Inferior parietal cortex (tissue), 1 donor: ENCODE measurements around the gene S1PR1.

Experiments used
- DNase-seq: peaks from one replicate; pipeline ENCODE4 v3.0.0-alpha.2; 2016; ENCODE audit errors: extremely low spot score

S1PR1 gene

GRCh38 chr1:101245246-101245927, 8.6 kb downstream of the S1PR1 start:
- no peak for DNase-seq

DNA sequence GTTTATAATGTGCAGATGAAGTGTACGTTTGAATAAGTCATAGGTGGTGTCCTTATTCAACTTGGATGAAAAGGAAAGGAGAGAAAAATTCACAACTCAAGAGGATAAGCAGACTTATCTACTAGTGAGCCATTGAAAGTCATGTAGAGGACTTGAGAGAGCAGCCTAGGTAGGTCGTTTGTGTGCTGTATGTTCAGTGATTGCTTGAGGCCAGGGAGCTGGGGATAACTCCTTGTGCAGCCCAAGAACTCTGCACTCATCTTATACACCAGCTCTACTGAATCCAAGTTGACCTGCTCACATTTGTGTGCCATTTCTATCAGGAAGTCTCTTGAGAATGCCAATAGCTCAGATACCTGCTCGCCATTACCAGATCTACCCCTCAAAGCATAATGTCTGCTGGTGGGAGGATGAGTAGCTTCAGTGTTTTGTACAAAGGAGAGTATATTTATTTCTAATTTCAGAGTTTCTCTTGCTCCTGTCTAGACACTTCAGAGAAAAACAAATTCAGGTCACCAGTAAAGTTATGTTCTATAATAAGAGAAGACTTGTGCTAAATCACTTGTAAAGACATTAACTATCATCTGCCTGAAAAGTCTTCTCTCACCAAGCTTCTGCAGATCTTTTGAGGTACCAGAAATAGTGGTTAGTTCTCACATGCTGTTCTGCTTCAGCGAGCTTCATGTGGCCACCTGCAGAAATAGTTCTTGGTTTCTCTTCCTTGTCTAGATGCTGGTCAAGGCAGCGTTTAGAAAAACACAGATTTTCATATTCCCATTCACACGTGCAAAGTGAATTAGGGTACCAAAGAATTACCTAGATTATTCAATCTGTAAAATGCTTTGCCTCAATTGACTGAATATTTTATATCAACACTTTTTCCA, 10.8 kb downstream of the S1PR1 start:
- DNase-seq = no peak

- no peak for DNase-seq
Measured at GRCh38 chr1:101250222-101250621, 13.4 kb downstream of the S1PR1 start.

GRCh38 chr1:101250656-101251272, 13.9 kb downstream of the S1PR1 start:
- no peak for DNase-seq

DNA sequence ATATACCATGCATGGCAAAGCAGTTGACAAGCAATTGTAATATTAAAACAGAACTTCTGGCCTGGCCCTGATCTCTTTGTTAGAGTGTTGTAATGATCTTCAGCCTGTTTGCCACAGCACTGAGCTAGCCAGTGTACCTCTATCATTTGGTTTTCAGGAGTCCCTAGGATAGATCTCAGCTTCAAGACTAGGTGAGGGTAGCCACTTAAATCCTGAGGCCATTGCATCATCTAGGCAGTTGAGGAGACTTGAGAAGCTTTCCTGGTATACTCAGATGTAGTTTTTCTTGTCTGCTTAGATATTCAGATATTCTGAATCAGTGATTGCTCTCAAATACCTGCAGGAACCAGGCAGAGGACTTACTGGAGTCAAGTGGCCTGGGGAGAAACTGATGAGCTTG, 14.7 kb downstream of the S1PR1 start:
- DNase-seq = no peak

GRCh38 chr1:101253976-101254674, 17.3 kb downstream of the S1PR1 start:
- no peak for DNase-seq

GRCh38 chr1:101257500-101258325, 20.9 kb downstream of the S1PR1 start:
- peak; percentile 45 for DNase-seq

GRCh38 chr1:101259744-101260148, 22.9 kb downstream of the S1PR1 start:
- no peak for DNase-seq

DNA sequence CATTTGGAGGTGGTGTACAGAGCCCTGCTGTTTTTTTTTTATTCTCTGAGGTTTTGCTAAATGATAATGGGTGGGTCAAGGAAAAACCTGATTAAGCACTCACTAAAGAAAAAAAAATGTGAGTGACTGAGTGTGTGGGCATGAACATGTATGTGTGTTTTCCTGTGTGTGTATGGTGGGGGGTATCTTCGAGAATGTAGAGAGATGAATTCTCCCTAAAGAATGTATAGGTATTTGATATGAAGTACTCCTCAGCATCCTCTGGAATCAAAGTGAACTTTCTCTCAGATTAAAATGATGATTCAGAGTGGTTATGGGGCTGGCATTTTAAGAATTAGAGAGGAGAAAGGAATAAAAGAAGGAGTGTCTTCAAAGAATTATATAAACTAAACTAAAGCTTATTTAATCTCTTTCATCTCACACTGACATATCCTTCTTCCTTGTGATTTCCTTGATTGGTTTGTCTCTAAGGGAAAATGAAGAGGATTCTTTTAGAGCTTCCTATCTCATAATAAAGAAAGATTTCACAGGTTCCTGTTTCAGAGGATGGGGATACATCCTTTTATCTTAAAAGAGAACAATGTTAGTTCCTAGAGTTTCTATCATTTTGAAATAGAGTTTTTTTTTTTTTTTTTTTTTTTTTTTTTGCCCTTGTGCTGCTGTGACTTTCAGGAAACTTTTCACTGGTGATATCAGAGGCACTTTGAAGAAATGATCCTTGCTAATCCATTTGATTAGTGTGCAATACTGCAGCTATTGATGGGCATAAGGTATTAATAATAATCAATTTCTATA, 23.9 kb downstream of the S1PR1 start:
- no peak for DNase-seq

DNA sequence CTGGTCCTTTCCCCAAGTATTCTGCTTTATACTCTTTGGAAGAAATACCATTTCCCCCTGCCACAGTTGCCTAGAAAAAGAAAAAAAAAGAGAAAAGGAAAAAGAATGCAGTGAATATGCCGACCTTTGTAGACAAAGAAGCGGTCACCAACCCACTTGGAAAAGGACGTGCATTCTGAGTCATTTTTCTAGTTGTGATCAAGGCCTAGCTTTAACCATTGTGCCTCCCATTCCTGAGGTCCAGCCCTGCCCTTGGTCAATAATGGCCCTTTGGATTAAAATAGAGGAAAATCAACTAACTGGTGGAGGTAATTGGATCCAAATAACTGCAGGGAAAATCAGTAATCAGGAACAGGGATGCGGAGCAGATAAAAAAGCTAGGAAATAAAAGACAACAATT, 24.8 kb downstream of the S1PR1 start:
- DNase-seq = no peak

GRCh38 chr1:101262060-101262459, 25.2 kb downstream of the S1PR1 start:
- no peak for DNase-seq

DNA sequence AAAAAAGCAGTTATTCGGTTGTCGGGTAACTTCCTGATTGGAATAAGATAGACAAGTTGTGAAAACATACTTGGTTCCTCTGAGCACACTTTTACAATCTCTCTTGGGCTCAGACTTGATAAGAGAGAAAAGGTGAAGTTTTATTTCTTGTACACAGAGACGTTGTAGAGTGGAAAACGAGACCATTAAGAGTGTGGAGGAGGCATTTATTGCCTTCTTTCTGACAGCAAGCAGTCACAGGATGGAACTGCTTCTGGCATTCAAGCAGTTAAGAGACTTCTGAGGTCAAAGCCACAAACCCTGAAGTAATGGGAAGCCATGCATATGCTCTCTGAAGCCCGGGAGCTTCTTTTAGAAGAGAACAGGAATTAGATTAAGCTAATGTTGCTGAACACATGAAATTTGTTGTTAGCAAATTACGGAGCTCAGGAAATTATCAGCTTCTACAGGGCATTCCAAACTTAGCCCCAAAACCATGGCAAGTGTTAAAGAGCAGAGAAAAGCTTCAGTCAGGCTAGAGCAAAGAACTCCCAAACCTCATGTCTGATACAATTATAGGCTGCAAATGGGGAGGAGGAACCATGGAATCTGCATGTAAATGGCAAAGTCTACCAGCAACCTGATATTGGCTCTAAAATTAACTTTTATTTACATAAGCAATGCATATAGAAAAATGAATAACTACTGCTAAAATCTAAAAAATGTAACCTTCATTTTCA, 26.0 kb downstream of the S1PR1 start:
- DNase-seq = no peak

GRCh38 chr1:101264697-101265096, 27.9 kb downstream of the S1PR1 start:
- DNase-seq = no peak

DNA sequence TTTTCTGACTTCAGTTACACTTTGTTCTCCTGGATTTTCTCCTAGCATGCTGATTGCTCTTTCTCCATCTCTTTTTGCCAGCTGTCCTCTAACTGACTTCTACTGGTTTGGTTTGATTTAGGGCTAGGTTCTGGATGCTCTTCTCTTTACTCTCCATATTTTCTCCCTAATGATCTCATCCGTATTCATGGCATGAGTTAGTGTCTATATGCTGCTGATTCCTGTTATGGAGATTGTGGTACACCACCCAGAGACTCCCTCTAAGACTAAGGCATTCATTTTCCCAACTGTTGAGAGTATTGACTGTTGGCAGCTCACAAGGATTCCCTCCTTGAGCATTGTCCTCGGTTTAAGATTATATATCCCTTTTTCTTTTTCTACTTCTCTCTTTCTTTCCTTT, 28.9 kb downstream of the S1PR1 start:
- no peak for DNase-seq

GRCh38 chr1:101267082-101267481, 30.3 kb downstream of the S1PR1 start:
- no peak for DNase-seq

- DNase-seq = no peak
Measured at GRCh38 chr1:101268893-101269292, 32.1 kb downstream of the S1PR1 start.

- DNase-seq = no peak
Measured at GRCh38 chr1:101275672-101276071, 38.9 kb downstream of the S1PR1 start.

- DNase-seq = no peak
Measured at GRCh38 chr1:101276818-101277217, 40.0 kb downstream of the S1PR1 start.

GRCh38 chr1:101278238-101278637, 41.4 kb downstream of the S1PR1 start:
- DNase-seq = no peak

DNA sequence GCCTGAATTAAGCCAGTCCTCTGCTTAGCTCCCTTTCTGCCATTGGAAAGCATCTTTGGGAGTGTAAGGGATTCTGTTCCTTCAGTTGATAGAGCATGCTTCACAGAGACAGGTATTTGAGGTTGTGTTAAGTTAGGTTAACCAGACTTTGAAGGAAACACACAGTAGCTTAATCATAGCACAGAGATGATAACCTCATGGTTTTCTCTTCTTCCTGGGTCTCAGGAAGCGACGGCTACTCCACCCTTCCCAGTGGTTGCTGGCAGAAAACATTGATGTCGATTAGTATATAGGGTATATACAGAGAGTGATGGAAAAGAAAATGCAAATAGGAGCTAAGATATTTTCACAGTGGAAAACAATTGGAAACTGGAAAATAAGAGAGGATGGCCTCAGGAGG, 42.0 kb downstream of the S1PR1 start:
- no peak for DNase-seq
